Activated T-cell treated with anti-CD3 and anti-CD28 coated beads for 48 hours (primary cell): ENCODE data around the gene OBP2B.
"Not testable (repeated sequence)": the region's sequence is repeated elsewhere in the genome, so short reads cannot be mapped to it uniquely, and the experiment has no call there.

ENCODE experiments used
- DNase-seq: peaks from one replicate; pipeline ENCODE4 v3.0.0-alpha.2; 2020; ENCODE audit warnings: low read depth

Gene OBP2B

GRCh38 chr9:133201424-133202144 is 7.5 kb downstream of the OBP2B start:
- no peak for DNase-seq

DNA sequence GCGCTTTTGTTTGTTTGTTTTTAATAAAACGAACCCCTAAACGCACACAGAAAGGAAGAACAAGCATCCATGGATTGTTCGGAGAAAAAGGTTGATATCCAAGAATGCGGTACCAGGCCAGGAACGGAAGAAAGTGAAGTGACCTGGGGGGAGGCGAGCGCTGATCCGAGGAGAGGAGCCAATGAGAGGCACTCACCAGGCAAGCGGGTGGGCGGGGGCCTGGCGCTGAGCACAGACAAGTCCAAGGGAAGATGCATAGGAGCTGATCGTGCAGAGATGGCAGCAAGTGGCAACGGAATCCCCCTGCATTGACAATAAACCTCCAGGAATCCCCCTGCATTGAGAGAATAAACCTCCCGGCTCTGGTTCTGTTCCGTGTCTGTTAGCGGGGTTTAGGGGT is 8.4 kb downstream of the OBP2B start:
- DNase-seq, result no peak

- DNase-seq, result peak; percentile 27
Measured at GRCh38 chr9:133199648-133200321, 9.3 kb downstream of the OBP2B start.

GRCh38 chr9:133195029-133195428 is 14.0 kb downstream of the OBP2B start:
- no peak for DNase-seq

DNA sequence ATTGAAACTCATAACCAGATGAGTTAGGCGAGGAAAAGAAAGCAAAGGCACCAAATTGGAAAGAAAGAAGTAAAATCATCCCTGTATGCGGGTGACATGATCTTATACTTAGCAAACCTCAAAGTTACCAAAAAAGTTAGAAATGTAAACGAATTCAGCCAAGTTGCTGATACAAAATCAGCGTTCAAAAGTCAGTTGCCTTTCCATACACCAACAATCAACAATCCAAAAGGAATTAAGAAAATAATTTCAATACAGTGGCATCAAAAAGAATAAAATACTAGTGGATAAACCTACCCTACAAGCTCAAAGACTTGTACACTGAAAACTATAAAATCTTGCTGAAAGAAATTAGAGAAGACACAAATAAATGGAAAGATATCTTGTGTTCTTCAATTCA is 14.5 kb downstream of the OBP2B start:
- no peak for DNase-seq

DNA sequence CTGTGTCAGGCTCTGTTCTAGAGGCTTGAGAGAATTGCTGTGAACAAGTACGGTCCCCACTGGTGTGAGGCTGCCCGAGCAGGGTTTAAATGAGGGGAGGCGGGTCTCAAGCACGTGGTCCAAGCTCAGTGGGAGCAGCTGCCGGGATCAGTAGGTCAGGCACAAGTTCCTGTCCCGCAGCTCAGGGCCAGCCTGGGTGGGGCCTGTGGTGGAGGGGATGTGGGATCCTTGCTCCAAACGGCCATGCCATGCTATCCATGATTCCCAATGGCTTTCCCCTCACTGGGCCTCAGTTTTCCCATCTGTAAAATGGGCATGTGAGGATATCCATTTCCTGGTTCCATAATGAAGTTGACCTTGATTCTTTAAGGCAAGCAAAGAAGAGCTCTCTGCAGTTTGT is 17.1 kb downstream of the OBP2B start:
- DNase-seq, result no peak

DNA sequence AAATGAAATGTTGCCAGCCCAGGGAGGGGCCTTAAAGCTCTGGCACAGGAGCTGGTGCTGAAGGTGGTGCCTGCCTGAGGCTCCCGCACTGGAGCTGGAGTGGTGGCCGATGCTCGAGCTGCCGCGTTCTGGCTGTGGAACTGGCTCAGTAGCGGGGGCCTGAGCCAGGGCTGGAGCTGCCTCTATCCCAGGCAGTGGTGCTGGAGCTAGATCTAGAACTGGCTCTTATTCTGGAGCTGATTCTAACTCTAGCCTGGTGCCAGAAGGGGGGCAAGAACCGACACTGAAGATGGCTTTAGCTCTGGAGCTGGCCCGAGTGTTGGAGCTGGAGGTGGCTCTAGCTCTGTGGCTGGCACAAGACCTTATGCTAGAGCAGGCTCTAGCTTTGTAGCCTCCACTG is 19.2 kb downstream of the OBP2B start:
- no peak for DNase-seq

DNA sequence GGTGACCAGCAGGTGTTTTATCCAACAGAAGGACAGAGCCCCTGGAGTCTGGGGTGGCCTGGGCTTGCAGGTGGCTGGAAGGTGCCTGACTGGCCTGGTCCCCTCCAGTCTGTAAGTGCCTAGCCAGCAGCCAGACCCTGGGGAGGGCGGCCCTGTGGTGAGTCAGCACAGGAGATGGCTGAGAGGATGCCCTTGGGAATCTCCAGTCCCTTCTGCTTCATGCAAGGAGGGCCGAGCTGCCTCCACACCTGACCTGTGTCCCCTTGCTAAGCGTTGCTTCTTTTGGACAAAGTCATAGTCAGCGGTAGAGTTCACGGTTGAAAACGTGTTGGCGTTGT is 20.2 kb downstream of the OBP2B start:
- DNase-seq, result no peak

GRCh38 chr9:133188006-133188842 is 20.8 kb downstream of the OBP2B start:
- no peak for DNase-seq

DNA sequence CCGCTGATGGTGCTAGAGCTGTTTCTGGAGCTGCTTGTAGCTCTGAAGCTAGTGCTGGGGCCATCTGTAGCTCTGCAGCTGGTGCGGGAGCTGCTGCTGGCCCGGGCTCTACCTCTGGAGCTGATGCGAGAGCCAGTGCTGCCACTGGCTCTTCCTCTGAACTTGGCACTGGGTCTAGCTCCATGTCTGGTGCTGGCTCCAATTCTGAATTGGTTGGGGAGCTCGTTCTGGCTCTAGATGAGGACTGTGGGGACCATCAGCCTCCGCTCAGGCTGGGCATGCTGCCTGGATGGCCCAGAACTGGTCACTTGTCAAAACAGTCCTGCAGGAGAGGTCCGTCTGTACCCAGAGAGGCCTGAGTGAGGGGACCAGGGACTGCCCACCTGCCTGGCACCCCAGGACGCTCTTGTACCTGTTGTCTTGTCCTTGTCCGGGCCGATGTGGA is 21.5 kb downstream of the OBP2B start:
- DNase-seq, result no peak

DNA sequence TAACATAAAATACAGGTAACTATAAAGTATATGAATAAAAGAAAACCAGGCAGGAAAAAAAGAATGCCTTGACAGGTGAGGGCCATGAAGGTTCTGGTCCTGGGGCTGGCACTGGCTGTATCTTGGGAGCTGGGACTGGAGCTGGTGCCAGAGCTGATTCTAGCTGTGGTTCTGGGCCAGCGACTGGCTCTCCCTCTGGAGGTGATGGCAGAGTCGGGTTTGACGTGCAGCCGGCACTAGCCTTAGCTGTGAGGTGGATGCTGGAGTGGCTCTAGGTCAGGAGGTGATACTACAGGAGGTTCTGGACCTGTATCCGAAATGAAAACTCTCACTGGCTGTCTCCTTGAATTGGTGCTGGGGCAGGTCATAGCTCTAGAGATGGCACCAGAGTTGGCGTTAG is 22.3 kb downstream of the OBP2B start:
- DNase-seq, result no peak

DNA sequence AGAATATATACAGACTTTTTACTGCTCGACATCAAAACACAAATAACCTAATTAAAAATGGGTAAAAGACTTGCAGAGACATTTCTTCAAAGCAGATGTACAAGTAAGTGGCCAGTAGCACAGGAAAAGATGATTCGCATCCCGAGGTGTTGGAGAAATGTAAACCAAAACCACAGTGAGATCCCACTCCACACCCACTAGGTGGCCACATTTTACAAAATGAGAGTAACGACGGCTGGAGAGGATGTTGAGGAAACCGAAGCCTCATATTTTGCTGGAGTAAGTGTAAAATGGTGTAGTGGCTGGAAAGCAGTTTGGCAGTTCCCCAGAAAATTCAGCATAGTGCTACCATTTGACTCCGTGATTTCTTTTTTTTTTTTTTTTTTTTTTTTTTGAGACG is 24.1 kb downstream of the OBP2B start:
- peak; percentile 30 for DNase-seq

- DNase-seq, result no peak
Measured at GRCh38 chr9:133182151-133182550, 26.9 kb downstream of the OBP2B start.

DNA sequence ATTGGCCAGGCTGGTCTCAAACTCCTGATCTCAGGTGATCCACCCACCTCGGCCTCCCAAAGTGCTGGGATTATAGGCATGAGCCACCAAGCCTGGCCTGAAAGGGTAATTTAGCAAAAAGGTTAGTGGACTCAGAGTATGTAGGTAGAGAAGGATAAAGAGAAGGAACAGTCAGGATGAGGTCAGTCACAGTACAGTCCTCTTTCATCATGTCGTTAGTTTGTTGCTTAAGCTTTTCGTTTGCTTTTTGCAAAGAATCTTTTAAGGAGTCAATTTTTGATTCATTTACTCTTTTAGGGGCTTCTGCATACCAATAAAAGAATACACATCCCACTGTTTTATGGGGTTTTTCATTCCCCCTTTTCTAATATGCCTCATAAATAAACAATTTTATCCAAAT is 27.5 kb downstream of the OBP2B start:
- DNase-seq, result no peak

DNA sequence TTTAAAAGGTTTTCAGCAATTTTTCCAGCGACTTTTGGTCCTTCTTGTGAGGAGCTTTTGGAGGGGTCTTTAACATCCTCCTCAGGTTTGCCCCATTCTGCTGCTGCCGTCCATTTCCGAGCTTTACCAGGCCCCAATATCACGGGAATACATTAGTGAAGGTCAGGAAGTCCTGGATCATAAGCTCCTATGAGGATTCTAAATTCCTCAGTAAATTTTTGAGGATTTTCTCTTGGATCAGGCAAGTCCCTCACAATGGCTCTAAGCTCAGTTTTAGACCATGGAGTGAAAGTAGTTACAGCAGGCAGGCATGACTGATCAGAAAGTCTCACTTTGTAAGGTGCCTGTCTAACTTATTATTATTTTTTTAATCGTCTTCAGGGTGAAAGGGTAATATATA is 28.1 kb downstream of the OBP2B start:
- no peak for DNase-seq

GRCh38 chr9:133173056-133173455 is 36.0 kb downstream of the OBP2B start:
- DNase-seq, result no peak

DNA sequence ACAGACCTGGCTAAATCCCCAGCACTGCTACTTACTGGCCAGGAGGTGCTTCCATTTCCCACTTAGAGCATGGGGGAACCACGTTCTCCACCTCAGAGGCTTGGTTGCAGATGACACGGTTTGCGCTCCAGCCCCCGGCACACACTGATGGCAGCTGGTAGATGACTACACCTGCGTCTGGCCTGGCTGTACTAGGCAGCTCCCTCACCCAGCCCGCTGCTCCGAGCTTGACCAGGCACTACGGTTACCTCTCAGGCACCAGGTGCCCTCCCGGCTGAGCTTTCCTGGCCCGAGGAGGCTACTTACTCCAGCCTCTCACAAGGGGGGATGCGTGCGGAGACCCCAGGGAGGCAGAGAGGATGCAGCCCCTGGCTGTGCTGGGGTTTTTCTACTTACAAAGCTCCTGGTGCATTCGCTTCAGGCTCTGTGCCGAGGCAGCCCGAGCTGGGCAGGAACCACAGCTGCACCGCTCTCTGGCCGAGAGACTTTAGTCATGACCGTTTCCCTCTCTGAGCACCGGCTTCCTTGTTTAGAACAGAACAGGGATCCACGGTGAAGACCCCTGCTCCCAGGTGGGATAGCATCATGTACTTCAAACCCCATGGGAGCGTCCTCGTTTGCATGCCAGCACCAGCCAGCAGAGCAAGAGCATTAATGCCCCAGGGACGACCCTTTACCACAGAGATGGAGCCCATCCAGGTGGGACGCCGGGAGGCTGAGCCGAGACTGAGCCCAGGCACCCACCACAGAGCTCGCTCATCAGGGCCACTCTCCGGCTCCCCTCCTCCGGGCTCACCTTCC is 37.7 kb downstream of the OBP2B start:
- no peak for DNase-seq

GRCh38 chr9:133170716-133171115 is 38.3 kb downstream of the OBP2B start:
- DNase-seq, result no peak

- not testable (repeated sequence) for DNase-seq
Measured at GRCh38 chr9:133169687-133170086, 39.4 kb downstream of the OBP2B start.

DNA sequence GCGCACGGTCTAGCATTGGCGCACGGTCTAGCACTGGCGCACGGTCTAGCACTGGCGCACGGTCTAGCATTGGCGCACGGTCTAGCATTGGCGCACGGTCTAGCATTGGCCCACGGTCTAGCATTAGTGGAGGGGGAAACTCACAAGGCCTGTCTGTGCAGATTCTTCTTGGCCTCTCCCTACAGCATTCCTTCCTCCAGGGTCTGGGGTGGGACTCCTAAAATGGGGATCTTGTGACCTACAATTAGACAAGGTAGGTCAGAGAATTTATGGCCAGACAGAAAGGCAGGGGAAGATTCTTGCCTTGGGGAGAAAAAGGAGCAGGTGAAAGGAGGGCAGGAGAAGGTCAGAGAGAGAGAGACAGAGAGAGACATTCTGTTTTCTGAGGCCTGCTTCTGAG is 39.9 kb downstream of the OBP2B start:
- DNase-seq, result no peak

- no peak for DNase-seq
Measured at GRCh38 chr9:133168432-133168831, 40.6 kb downstream of the OBP2B start.

DNA sequence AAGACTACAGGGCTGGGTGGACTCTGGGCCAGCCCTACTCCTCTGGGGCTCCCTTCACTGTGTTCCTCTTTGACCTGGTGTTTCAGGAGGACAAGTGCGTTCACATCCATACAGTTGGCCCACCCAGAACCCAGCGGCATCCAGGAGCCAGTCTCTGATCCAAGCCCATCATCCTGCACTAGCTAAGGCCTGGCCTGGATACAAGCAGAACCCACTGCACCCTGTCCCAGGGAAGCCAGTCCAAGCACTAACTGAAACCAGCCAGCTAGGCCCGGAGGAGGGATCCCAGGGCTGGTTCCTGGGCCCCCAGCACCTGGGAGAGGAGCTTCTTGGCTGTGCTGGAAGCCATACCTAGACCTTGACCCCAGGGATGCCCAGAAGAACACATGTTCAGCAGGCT is 41.3 kb downstream of the OBP2B start:
- DNase-seq, result no peak
